Measurements from ENCODE around the gene HOXD12. TPM values are rescaled to one million over a fixed set of nuclear protein-coding genes. Genes with fewer than 3 reads are reported as not detected.

HOXD12 gene
- polyA plus RNA-seq, 1 experiment: not detected

GRCh38 chr2:176147800-176148496, 48.4 kb downstream of the HOXD12 start:
- DNase-seq (ENCODE audit: low read depth): no peak
- no peak for TF ChIP-seq CTCF (IDR thresholded peaks at IDR 0.05; ENCODE audit: insufficient read depth, low read depth, low read length)
- peaks cover 65% of the 10 kb centered on the region for H3K27me3 ChIP-seq (ENCODE audit: control insufficient read depth, insufficient read depth, low read length)
- H3K4me3 ChIP-seq (ENCODE audit: low read depth, low read length): no peak overlapping the region
- H3K36me3 ChIP-seq (ENCODE audit: control insufficient read depth, insufficient read depth, low read length): no peaks in the 10 kb centered on the region
- ChIA-PET CTCF (interaction anchor here (1.0 to 1.7 kb wide), 2 partner anchors 307 to 406 kb away, joined by 4 to 6 read pairs; no protein-coding TSS in a partner anchor), POLR2A (no interaction called here)

- CTCF ChIA-PET: interaction anchor here (1.7 kb wide), 1 partner anchor 406 kb away, joined by 6 read pairs; no protein-coding TSS in a partner anchor
- Histone ChIP-seq H3K27me3 (ENCODE audit: control insufficient read depth, insufficient read depth, low read length) (peaks cover 61% of the 10 kb centered on the region), H3K36me3 (ENCODE audit: control insufficient read depth, insufficient read depth, low read length) (no peaks in the 10 kb centered on the region), H3K4me3 (ENCODE audit: low read depth, low read length) (no peak overlapping the region)
- POLR2A ChIA-PET: no interaction called here
- no peak for DNase-seq (ENCODE audit: low read depth)
- no peak for TF ChIP-seq CTCF (IDR thresholded peaks at IDR 0.05; ENCODE audit: insufficient read depth, low read depth, low read length)
Observed at GRCh38 chr2:176148751-176149421, 49.3 kb downstream of the HOXD12 start.

GRCh38 chr2:176149481-176149938, 49.9 kb downstream of the HOXD12 start:
- ChIA-PET POLR2A (no interaction called here), CTCF (no interaction called here)
- TF ChIP-seq CTCF (IDR thresholded peaks at IDR 0.05; ENCODE audit: insufficient read depth, low read depth, low read length): no peak
- Histone ChIP-seq H3K4me3 (ENCODE audit: low read depth, low read length) (no peak overlapping the region), H3K27me3 (ENCODE audit: control insufficient read depth, insufficient read depth, low read length) (peaks cover 61% of the 10 kb centered on the region), H3K36me3 (ENCODE audit: control insufficient read depth, insufficient read depth, low read length) (no peaks in the 10 kb centered on the region)
- no peak for DNase-seq (ENCODE audit: low read depth)

GRCh38 chr2:176149939-176150583, 50.5 kb downstream of the HOXD12 start:
- peaks cover 59% of the 10 kb centered on the region for H3K27me3 ChIP-seq (ENCODE audit: control insufficient read depth, insufficient read depth, low read length)
- CTCF ChIA-PET: interaction anchor here (1.7 to 2.0 kb wide), 2 partner anchors 9 to 488 kb away, joined by 5 to 19 read pairs; no protein-coding TSS in a partner anchor
- TF ChIP-seq CTCF (IDR thresholded peaks at IDR 0.05; ENCODE audit: insufficient read depth, low read depth, low read length): no peak
- no peak for DNase-seq (ENCODE audit: low read depth)
- H3K36me3 ChIP-seq (ENCODE audit: control insufficient read depth, insufficient read depth, low read length): no peaks in the 10 kb centered on the region
- no peak overlapping the region for H3K4me3 ChIP-seq (ENCODE audit: low read depth, low read length)
- POLR2A ChIA-PET: no interaction called here
